Ishikawa (cell line): ENCODE results near the gene CEP164.

ENCODE experiments used
- CEBPB ChIP-seq: IDR thresholded peaks from 2 replicates; pipeline ENCODE4 v1.6.1; 2012
- EGR1 ChIP-seq: IDR thresholded peaks from 2 replicates; pipeline ENCODE4 v1.6.1; 2012
- EP300 ChIP-seq: IDR thresholded peaks from 2 replicates; pipeline ENCODE4 v1.6.1; 2012; ENCODE audit warnings: borderline replicate concordance
- FOXM1 ChIP-seq: IDR thresholded peaks from 2 replicates; pipeline ENCODE4 v1.6.1; 2012; ENCODE audit warnings: low read depth, borderline replicate concordance
- MAX ChIP-seq: IDR thresholded peaks from 2 replicates; pipeline ENCODE4 v1.6.1; 2012
- RAD21 ChIP-seq: IDR thresholded peaks from 2 replicates; pipeline ENCODE4 v1.6.1; 2012; ENCODE audit warnings: low read depth
- REST ChIP-seq: IDR thresholded peaks from 2 replicates; pipeline ENCODE4 v1.6.1; 2012; ENCODE audit warnings: low read depth, mild to moderate bottlenecking
- ZBTB7A ChIP-seq: IDR thresholded peaks from 2 replicates; pipeline ENCODE4 v1.6.1; 2012; ENCODE audit warnings: low read depth

GRCh38 chr11:117296881-117297280, 30.8 kb upstream of the CEP164 start:
- TF ChIP-seq EP300 (no peak), ZBTB7A (no peak), MAX (no peak), RAD21 (no peak), FOXM1 (no peak), CEBPB (no peak), REST (no peak), EGR1 (no peak)
